Measurements from ENCODE around the gene ADAMTS14. TPM values are rescaled to one million over a fixed set of nuclear protein-coding genes. Genes with fewer than 3 reads are reported as not detected.

The ADAMTS14 gene
- polyA plus RNA-seq, 1 donor = 1.1 TPM

GRCh38 chr10:70771311-70772194 is 99.2 kb downstream of the ADAMTS14 start:
- DNase-seq = no peak

GRCh38 chr10:70772627-70773026 is 100.3 kb downstream of the ADAMTS14 start:
- DNase-seq = no peak

GRCh38 chr10:70773461-70773860 is 101.2 kb downstream of the ADAMTS14 start:
- DNase-seq = no peak

- DNase-seq = no peak
Observed at GRCh38 chr10:70773965-70774809, 101.9 kb downstream of the ADAMTS14 start.

- DNase-seq = no peak
Observed at GRCh38 chr10:70774810-70775678, 102.7 kb downstream of the ADAMTS14 start.

- no peak for DNase-seq
Observed at GRCh38 chr10:70775679-70776454, 103.6 kb downstream of the ADAMTS14 start.

GRCh38 chr10:70776455-70777005 is 104.2 kb downstream of the ADAMTS14 start:
- no peak for DNase-seq

GRCh38 chr10:70777063-70777875 is 105.0 kb downstream of the ADAMTS14 start:
- no peak for DNase-seq

GRCh38 chr10:70778267-70778924 is 106.1 kb downstream of the ADAMTS14 start:
- DNase-seq = no peak

GRCh38 chr10:70779088-70779487 is 106.8 kb downstream of the ADAMTS14 start:
- no peak for DNase-seq

- no peak for DNase-seq
Observed at GRCh38 chr10:70779511-70780369, 107.4 kb downstream of the ADAMTS14 start.

GRCh38 chr10:70780370-70780760 is 108.1 kb downstream of the ADAMTS14 start:
- DNase-seq = no peak

- no peak for DNase-seq
Observed at GRCh38 chr10:70780772-70781171, 108.5 kb downstream of the ADAMTS14 start.

GRCh38 chr10:70781461-70782051 is 109.2 kb downstream of the ADAMTS14 start:
- no peak for DNase-seq

- no peak for DNase-seq
Observed at GRCh38 chr10:70782086-70782745, 109.9 kb downstream of the ADAMTS14 start.

GRCh38 chr10:70782746-70783680 is 110.7 kb downstream of the ADAMTS14 start:
- DNase-seq = no peak
